GM19238 (cell line): Measurements from ENCODE around the gene PDPK1.
"Not testable (repeated sequence)": the region's sequence is repeated elsewhere in the genome, so short reads cannot be mapped to it uniquely, and the experiment has no call there.

Source experiments
- DNase-seq: peaks from one replicate; pipeline ENCODE4 v3.0.0; 2011; ENCODE audit warnings: low spot score; ENCODE audit not compliant: insufficient read length

Gene PDPK1

GRCh38 chr16:2540912-2541311 lies 3.1 kb downstream of the PDPK1 start:
- DNase-seq, result not testable (repeated sequence)

GRCh38 chr16:2541409-2541808 lies 3.6 kb downstream of the PDPK1 start:
- not testable (repeated sequence) for DNase-seq

GRCh38 chr16:2543771-2544170 lies 6.0 kb downstream of the PDPK1 start:
- DNase-seq, result not testable (repeated sequence)

GRCh38 chr16:2550283-2550878 lies 12.6 kb downstream of the PDPK1 start:
- not testable (repeated sequence) for DNase-seq

- not testable (repeated sequence) for DNase-seq
Observed at GRCh38 chr16:2551420-2551889, 13.6 kb downstream of the PDPK1 start.

- DNase-seq, result not testable (repeated sequence)
Observed at GRCh38 chr16:2554709-2555425, 17.0 kb downstream of the PDPK1 start.

GRCh38 chr16:2557150-2557549 lies 19.3 kb downstream of the PDPK1 start:
- not testable (repeated sequence) for DNase-seq

- DNase-seq, result not testable (repeated sequence)
Observed at GRCh38 chr16:2560131-2560797, 22.4 kb downstream of the PDPK1 start.

- not testable (repeated sequence) for DNase-seq
Observed at GRCh38 chr16:2560798-2561133, 22.9 kb downstream of the PDPK1 start.

- not testable (repeated sequence) for DNase-seq
Observed at GRCh38 chr16:2567506-2567905, 29.7 kb downstream of the PDPK1 start.

- DNase-seq, result not testable (repeated sequence)
Observed at GRCh38 chr16:2568573-2568972, 30.8 kb downstream of the PDPK1 start.

GRCh38 chr16:2572704-2573103 lies 34.9 kb downstream of the PDPK1 start:
- DNase-seq, result not testable (repeated sequence)

GRCh38 chr16:2575839-2576238 lies 38.0 kb downstream of the PDPK1 start:
- DNase-seq, result not testable (repeated sequence)

GRCh38 chr16:2577044-2577443 lies 39.2 kb downstream of the PDPK1 start:
- DNase-seq, result not testable (repeated sequence)

- DNase-seq, result not testable (repeated sequence)
Observed at GRCh38 chr16:2578905-2579304, 41.1 kb downstream of the PDPK1 start.

GRCh38 chr16:2580143-2580542 lies 42.3 kb downstream of the PDPK1 start:
- DNase-seq, result not testable (repeated sequence)

GRCh38 chr16:2580818-2581217 lies 43.0 kb downstream of the PDPK1 start:
- not testable (repeated sequence) for DNase-seq

GRCh38 chr16:2584729-2585650 lies 47.2 kb downstream of the PDPK1 start:
- DNase-seq, result no peak

GRCh38 chr16:2585651-2586081 lies 47.8 kb downstream of the PDPK1 start:
- no peak for DNase-seq

- no peak for DNase-seq
Observed at GRCh38 chr16:2586241-2586640, 48.4 kb downstream of the PDPK1 start.

GRCh38 chr16:2586901-2587480 lies 49.2 kb downstream of the PDPK1 start:
- no peak for DNase-seq
